Peyer's patch (tissue), 4 donors: ENCODE measurements around the gene FLOT1.

Experiments
- POLR2A ChIP-seq, 2 donors: fragments of 450-650 bp; IDR thresholded peaks; one replicate each; pipeline ENCODE4 v1.5.1; 2017; ENCODE audit warnings: antibody characterized with exemption in 2 of 2, mild to moderate bottlenecking in 2 of 2, moderate library complexity in 2 of 2
- TF ChIP-seq, protein P1 (sequence below), 6 experiments: fragments of 450-650 bp in 4 of 6; fragments of 200-600 bp in 2 of 6; sonication (generic) in 1 of 6; IDR thresholded peaks; one replicate each; pipeline ENCODE4 v1.5.1; 2017 to 2019; ENCODE audit warnings: antibody characterized with exemption in 6 of 6, mild to moderate bottlenecking in 3 of 6, moderate library complexity in 1 of 6

DNA sequence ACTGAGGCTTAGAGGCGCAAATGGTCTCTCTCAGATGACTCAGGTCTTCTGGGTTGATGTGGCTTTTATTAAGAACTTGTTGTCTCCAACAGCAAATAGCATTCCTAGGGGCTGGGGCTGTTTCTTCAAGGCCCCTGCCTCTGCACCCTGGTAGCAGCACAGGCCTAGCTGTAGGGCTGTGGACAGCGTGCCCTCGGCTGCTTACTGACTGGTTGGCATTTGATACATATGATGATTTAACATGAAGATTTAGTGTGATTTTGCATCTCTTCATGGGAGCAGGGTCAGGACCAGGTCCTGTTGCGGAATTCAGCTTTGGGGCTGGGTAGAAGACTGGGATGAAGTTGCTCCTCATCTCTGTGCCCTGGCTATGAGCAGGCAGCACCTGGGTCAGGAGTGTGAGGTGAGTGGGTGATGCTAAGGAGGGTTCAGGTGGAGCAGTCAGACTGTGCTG lies 26.2 kb upstream of the FLOT1 start:
- TF ChIP-seq, protein P1, sequence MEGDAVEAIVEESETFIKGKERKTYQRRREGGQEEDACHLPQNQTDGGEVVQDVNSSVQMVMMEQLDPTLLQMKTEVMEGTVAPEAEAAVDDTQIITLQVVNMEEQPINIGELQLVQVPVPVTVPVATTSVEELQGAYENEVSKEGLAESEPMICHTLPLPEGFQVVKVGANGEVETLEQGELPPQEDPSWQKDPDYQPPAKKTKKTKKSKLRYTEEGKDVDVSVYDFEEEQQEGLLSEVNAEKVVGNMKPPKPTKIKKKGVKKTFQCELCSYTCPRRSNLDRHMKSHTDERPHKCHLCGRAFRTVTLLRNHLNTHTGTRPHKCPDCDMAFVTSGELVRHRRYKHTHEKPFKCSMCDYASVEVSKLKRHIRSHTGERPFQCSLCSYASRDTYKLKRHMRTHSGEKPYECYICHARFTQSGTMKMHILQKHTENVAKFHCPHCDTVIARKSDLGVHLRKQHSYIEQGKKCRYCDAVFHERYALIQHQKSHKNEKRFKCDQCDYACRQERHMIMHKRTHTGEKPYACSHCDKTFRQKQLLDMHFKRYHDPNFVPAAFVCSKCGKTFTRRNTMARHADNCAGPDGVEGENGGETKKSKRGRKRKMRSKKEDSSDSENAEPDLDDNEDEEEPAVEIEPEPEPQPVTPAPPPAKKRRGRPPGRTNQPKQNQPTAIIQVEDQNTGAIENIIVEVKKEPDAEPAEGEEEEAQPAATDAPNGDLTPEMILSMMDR (IDR thresholded peaks at IDR 0.05), result no peak
- TF ChIP-seq POLR2A (IDR thresholded peaks at IDR 0.05), result no peak
